HG03066 (cell line): Measurements from ENCODE around the gene TRANK1.
"Not testable (repeated sequence)": the region's sequence is repeated elsewhere in the genome, so short reads cannot be mapped to it uniquely, and the experiment has no call there.

Source experiments
- ATAC-seq: cut with Tn5 transposase; IDR thresholded peaks from one replicate; pipeline ENCODE4 v1.9.1; 2021; ENCODE audit warnings: low read depth; ENCODE audit not compliant: unreplicated experiment

Gene TRANK1

GRCh38 chr3:36944641-36945270 is at the start of gene TRANK1:
Gene TRANK1, minus strand, starts transcription at chr3:36945054. Its CDS starts 245 bp downstream, at chr3:36944809.
- peak; percentile 67 for ATAC-seq

GRCh38 chr3:36993326-36994283 is 48.8 kb upstream of the TRANK1 start, which contains the start of gene MLH1:
Gene MLH1, plus strand, starts transcription at chr3:36993518. Its CDS starts 30 bp downstream, at chr3:36993548.
- peak; percentile 87 for ATAC-seq

GRCh38 chr3:36992806-36993325 is 48.0 kb upstream of the TRANK1 start, which contains the start of gene EPM2AIP1:
Gene EPM2AIP1, minus strand, starts transcription at chr3:36993131. Its CDS starts 54 bp downstream, at chr3:36993077.
- peak; percentile 82 for ATAC-seq

- no peak for ATAC-seq
Measured at GRCh38 chr3:36991923-36992805, 47.3 kb upstream of the TRANK1 start.

GRCh38 chr3:36991147-36991546 is 46.3 kb upstream of the TRANK1 start:
- ATAC-seq: no peak

- ATAC-seq: no peak
Measured at GRCh38 chr3:36989568-36989967, 44.7 kb upstream of the TRANK1 start.

- no peak for ATAC-seq
Measured at GRCh38 chr3:36989005-36989404, 44.2 kb upstream of the TRANK1 start.

- ATAC-seq: no peak
Measured at GRCh38 chr3:36988356-36988755, 43.5 kb upstream of the TRANK1 start.

GRCh38 chr3:36981006-36981405 is 36.2 kb upstream of the TRANK1 start:
- ATAC-seq: no peak

- no peak for ATAC-seq
Measured at GRCh38 chr3:36973139-36973538, 28.3 kb upstream of the TRANK1 start.

GRCh38 chr3:36972163-36972562 is 27.3 kb upstream of the TRANK1 start:
- ATAC-seq: no peak

- peak; percentile 99 for ATAC-seq
Measured at GRCh38 chr3:36969540-36970432, 24.9 kb upstream of the TRANK1 start.

GRCh38 chr3:36969085-36969484 is 24.2 kb upstream of the TRANK1 start:
- no peak for ATAC-seq

- ATAC-seq: no peak
Measured at GRCh38 chr3:36965440-36965839, 20.6 kb upstream of the TRANK1 start.

- ATAC-seq: peak; percentile 58
Measured at GRCh38 chr3:36964817-36965216, 20.0 kb upstream of the TRANK1 start.

- ATAC-seq: no peak
Measured at GRCh38 chr3:36964331-36964730, 19.5 kb upstream of the TRANK1 start.

GRCh38 chr3:36963008-36963407 is 18.2 kb upstream of the TRANK1 start:
- ATAC-seq: not testable (repeated sequence)

GRCh38 chr3:36960502-36960901 is 15.6 kb upstream of the TRANK1 start:
- no peak for ATAC-seq

GRCh38 chr3:36959821-36960220 is 15.0 kb upstream of the TRANK1 start:
- ATAC-seq: no peak
